ENCODE measurements around the gene PDE6B.

- no peak for TF ChIP-seq CTCF (IDR thresholded peaks at IDR 0.05)
- no peak for TF ChIP-seq POLR2A (IDR thresholded peaks at IDR 0.05)
- TF ChIP-seq EP300 (IDR thresholded peaks at IDR 0.05): no peak
Observed at GRCh38 chr4:687048-687970, 61.9 kb downstream of the PDE6B start.

Measured in ovary (tissue), 3 donors.